GM12891 (cell line): Measurements from ENCODE around the gene CYP2W1.

Experiments used
- POLR2A ChIP-seq: IDR thresholded peaks from 2 replicates; pipeline ENCODE4 v1.6.1; 2011; ENCODE audit warnings: low read depth, low read length, control low read depth
- POLR2AphosphoS5 ChIP-seq: IDR thresholded peaks from 2 replicates; pipeline ENCODE4 v1.6.1; 2011; ENCODE audit warnings: low read depth, low read length, control low read depth
- POU2F2 ChIP-seq: IDR thresholded peaks from 2 replicates; pipeline ENCODE4 v1.6.1; 2011; ENCODE audit warnings: low read depth, mild to moderate bottlenecking, control low read depth, low read length, moderate library complexity
- TAF1 ChIP-seq: IDR thresholded peaks from 2 replicates; pipeline ENCODE4 v1.6.1; 2011; ENCODE audit warnings: low read depth, low read length, control low read depth

- no peak for TF ChIP-seq POLR2AphosphoS5
- no peak for TF ChIP-seq TAF1
- no peak for TF ChIP-seq POLR2A
- TF ChIP-seq POU2F2, result no peak
Measured at GRCh38 chr7:978049-978346, 5.0 kb upstream of the CYP2W1 start.
